Ishikawa (cell line): Measurements from ENCODE around the gene GABRR2.

Experiments
- CEBPB ChIP-seq: IDR thresholded peaks from 2 replicates; pipeline ENCODE4 v1.6.1; 2012
- CREB1 ChIP-seq: IDR thresholded peaks from 2 replicates; pipeline ENCODE4 v1.6.1; 2012; ENCODE audit warnings: low read depth
- EP300 ChIP-seq: IDR thresholded peaks from 2 replicates; pipeline ENCODE4 v1.6.1; 2012; ENCODE audit warnings: borderline replicate concordance
- RAD21 ChIP-seq: IDR thresholded peaks from 2 replicates; pipeline ENCODE4 v1.6.1; 2012; ENCODE audit warnings: low read depth
- TAF1 ChIP-seq: IDR thresholded peaks from 2 replicates; pipeline ENCODE4 v1.6.1; 2012; ENCODE audit warnings: low read depth, mild to moderate bottlenecking
- YY1 ChIP-seq: IDR thresholded peaks from 2 replicates; pipeline ENCODE4 v1.6.1; 2012; ENCODE audit warnings: low read depth
- TF ChIP-seq, protein P1 (sequence below): IDR thresholded peaks from 2 replicates; pipeline ENCODE4 v1.6.1; 2012
- TF ChIP-seq, protein P2 (sequence below): IDR thresholded peaks from 2 replicates; pipeline ENCODE4 v1.6.1; 2012
- TF ChIP-seq, protein P3 (sequence below): IDR thresholded peaks from 2 replicates; pipeline ENCODE4 v1.6.1; 2012; ENCODE audit warnings: low read depth, mild to moderate bottlenecking

- TF ChIP-seq TAF1, result no peak
- no peak for TF ChIP-seq EP300
- TF ChIP-seq, protein P1, sequence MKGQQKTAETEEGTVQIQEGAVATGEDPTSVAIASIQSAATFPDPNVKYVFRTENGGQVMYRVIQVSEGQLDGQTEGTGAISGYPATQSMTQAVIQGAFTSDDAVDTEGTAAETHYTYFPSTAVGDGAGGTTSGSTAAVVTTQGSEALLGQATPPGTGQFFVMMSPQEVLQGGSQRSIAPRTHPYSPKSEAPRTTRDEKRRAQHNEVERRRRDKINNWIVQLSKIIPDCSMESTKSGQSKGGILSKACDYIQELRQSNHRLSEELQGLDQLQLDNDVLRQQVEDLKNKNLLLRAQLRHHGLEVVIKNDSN, result no peak
- TF ChIP-seq, protein P2, sequence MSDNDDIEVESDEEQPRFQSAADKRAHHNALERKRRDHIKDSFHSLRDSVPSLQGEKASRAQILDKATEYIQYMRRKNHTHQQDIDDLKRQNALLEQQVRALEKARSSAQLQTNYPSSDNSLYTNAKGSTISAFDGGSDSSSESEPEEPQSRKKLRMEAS, result no peak
- TF ChIP-seq, protein P3, sequence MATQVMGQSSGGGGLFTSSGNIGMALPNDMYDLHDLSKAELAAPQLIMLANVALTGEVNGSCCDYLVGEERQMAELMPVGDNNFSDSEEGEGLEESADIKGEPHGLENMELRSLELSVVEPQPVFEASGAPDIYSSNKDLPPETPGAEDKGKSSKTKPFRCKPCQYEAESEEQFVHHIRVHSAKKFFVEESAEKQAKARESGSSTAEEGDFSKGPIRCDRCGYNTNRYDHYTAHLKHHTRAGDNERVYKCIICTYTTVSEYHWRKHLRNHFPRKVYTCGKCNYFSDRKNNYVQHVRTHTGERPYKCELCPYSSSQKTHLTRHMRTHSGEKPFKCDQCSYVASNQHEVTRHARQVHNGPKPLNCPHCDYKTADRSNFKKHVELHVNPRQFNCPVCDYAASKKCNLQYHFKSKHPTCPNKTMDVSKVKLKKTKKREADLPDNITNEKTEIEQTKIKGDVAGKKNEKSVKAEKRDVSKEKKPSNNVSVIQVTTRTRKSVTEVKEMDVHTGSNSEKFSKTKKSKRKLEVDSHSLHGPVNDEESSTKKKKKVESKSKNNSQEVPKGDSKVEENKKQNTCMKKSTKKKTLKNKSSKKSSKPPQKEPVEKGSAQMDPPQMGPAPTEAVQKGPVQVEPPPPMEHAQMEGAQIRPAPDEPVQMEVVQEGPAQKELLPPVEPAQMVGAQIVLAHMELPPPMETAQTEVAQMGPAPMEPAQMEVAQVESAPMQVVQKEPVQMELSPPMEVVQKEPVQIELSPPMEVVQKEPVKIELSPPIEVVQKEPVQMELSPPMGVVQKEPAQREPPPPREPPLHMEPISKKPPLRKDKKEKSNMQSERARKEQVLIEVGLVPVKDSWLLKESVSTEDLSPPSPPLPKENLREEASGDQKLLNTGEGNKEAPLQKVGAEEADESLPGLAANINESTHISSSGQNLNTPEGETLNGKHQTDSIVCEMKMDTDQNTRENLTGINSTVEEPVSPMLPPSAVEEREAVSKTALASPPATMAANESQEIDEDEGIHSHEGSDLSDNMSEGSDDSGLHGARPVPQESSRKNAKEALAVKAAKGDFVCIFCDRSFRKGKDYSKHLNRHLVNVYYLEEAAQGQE, result no peak
- no peak for TF ChIP-seq CEBPB
- no peak for TF ChIP-seq YY1
- no peak for TF ChIP-seq RAD21
- TF ChIP-seq CREB1, result no peak
Observed at GRCh38 chr6:89360415-89360999, 45.4 kb upstream of the GABRR2 start.
